Stomach (tissue), 4 donors: ENCODE data around the gene SNX6.

Experiments
- EP300 ChIP-seq: sonication (generic); formaldehyde crosslinking; IDR thresholded peaks from one replicate; pipeline ENCODE4 v1.6.1; 2017; ENCODE audit warnings: antibody characterized with exemption
- POLR2A ChIP-seq, 4 donors: fragments of 450-650 bp; IDR thresholded peaks; one replicate each; pipeline ENCODE4 v1.6.1; 2016; ENCODE audit warnings: antibody characterized with exemption in 4 of 4, control low read depth in 2 of 4, mild to moderate bottlenecking in 1 of 4, moderate library complexity in 1 of 4
- POLR2AphosphoS5 ChIP-seq, 3 donors: sonication (generic); formaldehyde crosslinking; IDR thresholded peaks; one replicate each; pipeline ENCODE4 v1.6.1; 2016; ENCODE audit warnings: antibody characterized with exemption in 3 of 3
- TF ChIP-seq, protein P1 (sequence below), 7 experiments: fragments of 450-650 bp in 4 of 7; fragments of 200-600 bp in 3 of 7; sonication (generic) in 3 of 7; IDR thresholded peaks; one replicate each; pipeline ENCODE4 v1.5.1; 2016 to 2019; ENCODE audit warnings: antibody characterized with exemption in 7 of 7, control low read depth in 2 of 7, mild to moderate bottlenecking in 1 of 7

DNA sequence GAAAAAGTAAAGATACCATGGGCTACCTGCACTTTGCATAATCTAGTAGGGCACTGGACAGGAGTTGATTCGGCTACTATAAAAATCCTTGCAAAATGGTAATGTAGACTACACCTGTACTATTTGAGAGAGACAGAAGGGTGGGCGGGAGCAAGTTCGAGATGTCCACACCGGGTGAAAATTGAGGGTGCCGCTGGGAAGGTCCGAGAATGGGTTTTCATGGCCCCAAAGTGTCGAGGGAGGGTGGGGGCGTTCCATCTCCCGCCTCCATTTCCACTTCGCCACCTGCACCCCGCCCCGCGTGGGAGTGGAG is 648 bp downstream of the SNX6 start:
- TF ChIP-seq POLR2A (IDR thresholded peaks at IDR 0.05) (no peak), POLR2AphosphoS5 (IDR thresholded peaks at IDR 0.05) (no peak), EP300 (no peak)
- TF ChIP-seq, protein P1, sequence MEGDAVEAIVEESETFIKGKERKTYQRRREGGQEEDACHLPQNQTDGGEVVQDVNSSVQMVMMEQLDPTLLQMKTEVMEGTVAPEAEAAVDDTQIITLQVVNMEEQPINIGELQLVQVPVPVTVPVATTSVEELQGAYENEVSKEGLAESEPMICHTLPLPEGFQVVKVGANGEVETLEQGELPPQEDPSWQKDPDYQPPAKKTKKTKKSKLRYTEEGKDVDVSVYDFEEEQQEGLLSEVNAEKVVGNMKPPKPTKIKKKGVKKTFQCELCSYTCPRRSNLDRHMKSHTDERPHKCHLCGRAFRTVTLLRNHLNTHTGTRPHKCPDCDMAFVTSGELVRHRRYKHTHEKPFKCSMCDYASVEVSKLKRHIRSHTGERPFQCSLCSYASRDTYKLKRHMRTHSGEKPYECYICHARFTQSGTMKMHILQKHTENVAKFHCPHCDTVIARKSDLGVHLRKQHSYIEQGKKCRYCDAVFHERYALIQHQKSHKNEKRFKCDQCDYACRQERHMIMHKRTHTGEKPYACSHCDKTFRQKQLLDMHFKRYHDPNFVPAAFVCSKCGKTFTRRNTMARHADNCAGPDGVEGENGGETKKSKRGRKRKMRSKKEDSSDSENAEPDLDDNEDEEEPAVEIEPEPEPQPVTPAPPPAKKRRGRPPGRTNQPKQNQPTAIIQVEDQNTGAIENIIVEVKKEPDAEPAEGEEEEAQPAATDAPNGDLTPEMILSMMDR (IDR thresholded peaks at IDR 0.05) = no peak
